Thoracic aorta (tissue), 2 donors: ENCODE measurements around the gene ACAD10. TPM values are rescaled to one million over a fixed set of nuclear protein-coding genes. Genes with fewer than 3 reads are reported as not detected.
"Not testable (repeated sequence)": the region's sequence is repeated elsewhere in the genome, so short reads cannot be mapped to it uniquely, and the experiment has no call there.

Source experiments
- ATAC-seq: fragments of 150-250 bp; one replicate; pipeline ENCODE4 v1.8.0; 2017; ENCODE audit warnings: low read depth; ENCODE audit not compliant: insufficient number of reproducible peaks, low FRiP score
- DNase-seq: peaks from one replicate; pipeline ENCODE4 v3.0.0-alpha.2; 2020; ENCODE audit warnings: low spot score
- H3K27ac ChIP-seq, 2 donors: fragments of 200-600 bp; sonication (generic); 1 replicate in 1 of 2; 2 replicates in 1 of 2; pipeline ENCODE4 v1.5.1; 2016; ENCODE audit warnings: mild to moderate bottlenecking in 2 of 2, moderate library complexity in 2 of 2
- H3K27me3 ChIP-seq: fragments of 200-600 bp; sonication (generic); replicated peaks from 2 replicates; pipeline ENCODE4 v1.6.0; 2016; ENCODE audit warnings: mild to moderate bottlenecking; ENCODE audit not compliant: insufficient read depth
- H3K36me3 ChIP-seq: fragments of 200-600 bp; sonication (generic); one replicate; pipeline ENCODE4 v1.5.1; 2016
- H3K4me1 ChIP-seq, 2 donors: fragments of 200-600 bp; sonication (generic); 1 replicate in 1 of 2; 2 replicates in 1 of 2; pipeline versions ENCODE4 v1.5.1 to v1.6.0; 2016; ENCODE audit warnings: low read depth in 2 of 2, mild to moderate bottlenecking in 1 of 2; ENCODE audit not compliant: control insufficient read depth in 1 of 2
- H3K4me3 ChIP-seq: fragments of 200-600 bp; sonication (generic); 2 replicates; pipeline ENCODE4 v1.5.1; 2016; ENCODE audit warnings: mild to moderate bottlenecking
- H3K9me3 ChIP-seq: fragments of 200-600 bp; sonication (generic); 2 replicates; pipeline ENCODE4 v1.5.1; 2016
- CTCF ChIP-seq: fragments of 200-600 bp; sonication (generic); IDR thresholded peaks from one replicate; pipeline ENCODE4 v1.5.1; 2019; ENCODE audit warnings: antibody characterized with exemption
- total RNA-seq, 2 donors: library from RNA; depleted of rRNA; stranded (reverse); fragments of >200 nt; gene quantifications; one replicate each; pipeline versions ENCODE4 v1.1.0 to v1.2.3, GENCODE V29; 2016

The ACAD10 gene
- total RNA-seq, 2 donors from 2014 or later, result 15.8 to 17.6 TPM

GRCh38 chr12:111642681-111643426, 43.0 kb upstream of the ACAD10 start:
- Histone ChIP-seq H3K4me1 (peaks cover 0 to 15% of the 10 kb centered on the region in 2 donors), H3K9me3 (no peaks in the 10 kb centered on the region), H3K4me3 (no peak overlapping the region), H3K27ac (peak overlapping the region in 1 of 2 donors; percentile 25), H3K36me3 (peaks cover 17% of the 10 kb centered on the region), H3K27me3 (no peaks in the 10 kb centered on the region)
- DNase-seq (no peak), ATAC-seq (no peak)
- no peak for TF ChIP-seq CTCF

GRCh38 chr12:111643427-111643826, 42.4 kb upstream of the ACAD10 start:
- no peak overlapping the region for H3K4me3 ChIP-seq
- peaks cover 0 to 15% of the 10 kb centered on the region in 2 donors for H3K4me1 ChIP-seq
- TF ChIP-seq CTCF, result no peak
- no peaks in the 10 kb centered on the region for H3K27me3 ChIP-seq
- no peaks in the 10 kb centered on the region for H3K9me3 ChIP-seq
- H3K36me3 ChIP-seq, result peaks cover 21% of the 10 kb centered on the region
- ATAC-seq (no peak), DNase-seq (no peak)
- H3K27ac ChIP-seq, result peak overlapping the region; percentile 25 to 44

- peaks cover 29% of the 10 kb centered on the region for H3K36me3 ChIP-seq
- H3K27me3 ChIP-seq, result no peaks in the 10 kb centered on the region
- ATAC-seq (no peak), DNase-seq (no peak)
- H3K9me3 ChIP-seq, result no peaks in the 10 kb centered on the region
- no peak overlapping the region for H3K4me3 ChIP-seq
- peaks cover 0 to 15% of the 10 kb centered on the region in 2 donors for H3K4me1 ChIP-seq
- no peak for TF ChIP-seq CTCF
- no peak overlapping the region for H3K27ac ChIP-seq
Observed at GRCh38 chr12:111645433-111645832, 40.4 kb upstream of the ACAD10 start.

- no peak for TF ChIP-seq CTCF
- Histone ChIP-seq H3K9me3 (no peaks in the 10 kb centered on the region), H3K4me1 (no peaks in the 10 kb centered on the region), H3K27me3 (no peaks in the 10 kb centered on the region), H3K4me3 (no peak overlapping the region), H3K36me3 (peaks cover 52% of the 10 kb centered on the region), H3K27ac (no peak overlapping the region)
- no peak for ATAC-seq
- no peak for DNase-seq
Observed at GRCh38 chr12:111650912-111651311, 34.9 kb upstream of the ACAD10 start.

- ATAC-seq, DNase-seq, H3K27ac ChIP-seq, H3K9me3 ChIP-seq, H3K4me3 ChIP-seq, H3K4me1 ChIP-seq, H3K27me3 ChIP-seq: not testable (repeated sequence)
- H3K36me3 ChIP-seq, result peaks cover 58% of the 10 kb centered on the region
Observed at GRCh38 chr12:111652530-111652929, 33.3 kb upstream of the ACAD10 start.

GRCh38 chr12:111653596-111653995, 32.3 kb upstream of the ACAD10 start:
- no peaks in the 10 kb centered on the region for H3K27me3 ChIP-seq
- no peak overlapping the region for H3K27ac ChIP-seq
- no peak for TF ChIP-seq CTCF
- H3K4me1 ChIP-seq, result no peaks in the 10 kb centered on the region
- ATAC-seq, result no peak
- H3K9me3 ChIP-seq, result no peaks in the 10 kb centered on the region
- H3K4me3 ChIP-seq, result no peak overlapping the region
- DNase-seq, result no peak
- peaks cover 61% of the 10 kb centered on the region for H3K36me3 ChIP-seq
